Activated T-cell treated with anti-CD3 and anti-CD28 coated beads, Interleukin-2, amount 50 U/mL, for 72 hours (primary cell): Measurements from ENCODE around the gene PPIL1. TPM values are rescaled to one million over a fixed set of nuclear protein-coding genes. Genes with fewer than 3 reads are reported as not detected.

Experiments used
- ATAC-seq, 2 donors: fragments of 150-1000 bp; cut with Tn5 transposase; replicated peaks in 1 of 2; 2 replicates each; pipeline ENCODE4 v1.10.0; 2021; ENCODE audit warnings: moderate library complexity in 2 of 2, mild to moderate bottlenecking in 1 of 2
- DNase-seq, 2 donors: peaks; one replicate each; pipeline ENCODE4 v3.0.0; 2021 to 2022; ENCODE audit warnings: mixed read lengths in 1 of 2
- H3K27ac Mint-ChIP-seq: one replicate; pipeline ENCODE4 v1.8.0; 2022; ENCODE audit warnings: mild to moderate bottlenecking, moderate library complexity, mixed read lengths
- H3K27me3 Mint-ChIP-seq: one replicate; pipeline ENCODE4 v1.8.0; 2022; ENCODE audit warnings: low read depth, mixed read lengths
- H3K36me3 Mint-ChIP-seq, 2 donors: one replicate each; pipeline ENCODE4 v1.8.0; 2022; ENCODE audit warnings: mixed read lengths in 2 of 2, mild to moderate bottlenecking in 1 of 2; ENCODE audit not compliant: insufficient read depth in 2 of 2
- H3K4me1 Mint-ChIP-seq: one replicate; pipeline ENCODE4 v1.8.0; 2022; ENCODE audit warnings: low read depth, mixed read lengths
- H3K4me3 Mint-ChIP-seq, 2 donors: one replicate each; pipeline ENCODE4 v1.8.0; 2022; ENCODE audit warnings: mild to moderate bottlenecking in 2 of 2, mixed read lengths in 2 of 2, moderate library complexity in 2 of 2
- H3K9me3 Mint-ChIP-seq, 2 donors: one replicate each; pipeline ENCODE4 v1.8.0; 2022; ENCODE audit warnings: mixed read lengths in 2 of 2
- total RNA-seq, 2 donors: library from RNA; stranded (reverse); gene quantifications; one replicate each; pipeline ENCODE4 v1.2.3, GENCODE V29; 2022

The PPIL1 gene
- total RNA-seq, 2 donors from 2014 or later: 32.6 to 43.0 TPM

DNA sequence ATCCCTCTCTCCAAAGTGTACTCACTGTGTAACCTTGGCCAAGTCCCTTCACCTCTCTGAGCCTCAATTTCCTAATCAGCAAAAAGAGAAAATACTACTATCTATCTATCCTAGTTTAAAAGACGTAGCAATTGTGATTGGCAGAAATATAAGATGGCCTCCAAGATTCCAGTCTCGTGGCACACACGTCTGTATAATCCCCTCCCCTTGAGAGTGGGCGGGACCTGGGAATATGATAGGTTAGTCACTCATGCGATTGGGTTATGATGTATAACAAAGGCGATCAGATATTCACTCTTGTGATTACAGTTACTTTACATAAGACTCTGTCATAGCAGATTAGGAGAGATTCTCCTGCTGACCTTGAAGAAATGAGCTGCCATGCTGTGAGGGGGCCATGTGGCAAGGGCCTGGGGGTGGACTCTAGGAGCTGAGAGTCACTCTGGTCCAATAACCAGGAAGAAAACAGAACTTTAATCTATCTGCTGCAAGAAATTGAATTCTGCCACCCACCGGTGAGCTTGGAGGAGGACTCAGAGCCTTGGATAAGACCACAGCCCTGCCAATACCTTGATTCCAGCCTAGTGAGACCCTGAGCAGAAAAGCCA is 41.3 kb downstream of the PPIL1 start:
- Mint-ChIP-seq H3K4me3 (no peak overlapping the region), H3K9me3 (no peaks in the 10 kb centered on the region), H3K27me3 (peaks cover 25% of the 10 kb centered on the region), H3K4me1 (peaks cover under 1% of the 10 kb centered on the region), H3K27ac (no peak overlapping the region), H3K36me3 (no peaks in the 10 kb centered on the region)
- ATAC-seq (no peak), DNase-seq (no peak)

DNA sequence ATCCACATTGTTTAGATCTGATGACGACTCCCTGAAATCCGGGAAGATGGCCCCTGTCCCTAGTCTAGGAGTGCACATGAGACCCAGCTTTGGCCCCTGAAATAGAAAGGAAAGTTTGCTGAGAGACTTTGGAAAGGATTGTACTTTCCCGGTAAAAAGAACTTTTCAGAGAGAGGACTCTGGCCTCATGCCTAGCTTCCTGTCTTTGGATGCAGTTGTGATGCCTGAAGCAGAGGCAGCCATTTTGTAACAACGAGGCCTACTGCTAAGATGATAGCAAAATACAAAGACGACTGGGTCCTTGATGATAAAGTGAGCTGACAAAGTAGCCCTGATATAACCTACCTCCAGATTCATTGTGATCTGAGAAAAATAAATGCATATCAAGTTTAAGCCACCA is 42.3 kb downstream of the PPIL1 start:
- Mint-ChIP-seq H3K36me3 (no peaks in the 10 kb centered on the region), H3K4me3 (no peak overlapping the region), H3K9me3 (no peaks in the 10 kb centered on the region), H3K27ac (no peak overlapping the region), H3K27me3 (peaks cover 17% of the 10 kb centered on the region), H3K4me1 (peaks cover 7% of the 10 kb centered on the region)
- DNase-seq: no peak
- ATAC-seq: no peak

- Mint-ChIP-seq H3K36me3 (no peaks in the 10 kb centered on the region), H3K4me3 (no peak overlapping the region), H3K9me3 (no peaks in the 10 kb centered on the region), H3K4me1 (peaks cover 12% of the 10 kb centered on the region), H3K27me3 (peaks cover 11% of the 10 kb centered on the region), H3K27ac (no peak overlapping the region)
- DNase-seq (no peak), ATAC-seq (no peak)
Measured at GRCh38 chr6:36830577-36830976, 44.0 kb downstream of the PPIL1 start.

GRCh38 chr6:36829919-36830544 is 44.6 kb downstream of the PPIL1 start:
- DNase-seq (no peak), ATAC-seq (no peak)
- no peak overlapping the region for H3K27ac Mint-ChIP-seq
- H3K9me3 Mint-ChIP-seq: no peaks in the 10 kb centered on the region
- no peak overlapping the region for H3K4me3 Mint-ChIP-seq
- no peaks in the 10 kb centered on the region for H3K36me3 Mint-ChIP-seq
- peaks cover 12% of the 10 kb centered on the region for H3K4me1 Mint-ChIP-seq
- peaks cover 8% of the 10 kb centered on the region for H3K27me3 Mint-ChIP-seq

DNA sequence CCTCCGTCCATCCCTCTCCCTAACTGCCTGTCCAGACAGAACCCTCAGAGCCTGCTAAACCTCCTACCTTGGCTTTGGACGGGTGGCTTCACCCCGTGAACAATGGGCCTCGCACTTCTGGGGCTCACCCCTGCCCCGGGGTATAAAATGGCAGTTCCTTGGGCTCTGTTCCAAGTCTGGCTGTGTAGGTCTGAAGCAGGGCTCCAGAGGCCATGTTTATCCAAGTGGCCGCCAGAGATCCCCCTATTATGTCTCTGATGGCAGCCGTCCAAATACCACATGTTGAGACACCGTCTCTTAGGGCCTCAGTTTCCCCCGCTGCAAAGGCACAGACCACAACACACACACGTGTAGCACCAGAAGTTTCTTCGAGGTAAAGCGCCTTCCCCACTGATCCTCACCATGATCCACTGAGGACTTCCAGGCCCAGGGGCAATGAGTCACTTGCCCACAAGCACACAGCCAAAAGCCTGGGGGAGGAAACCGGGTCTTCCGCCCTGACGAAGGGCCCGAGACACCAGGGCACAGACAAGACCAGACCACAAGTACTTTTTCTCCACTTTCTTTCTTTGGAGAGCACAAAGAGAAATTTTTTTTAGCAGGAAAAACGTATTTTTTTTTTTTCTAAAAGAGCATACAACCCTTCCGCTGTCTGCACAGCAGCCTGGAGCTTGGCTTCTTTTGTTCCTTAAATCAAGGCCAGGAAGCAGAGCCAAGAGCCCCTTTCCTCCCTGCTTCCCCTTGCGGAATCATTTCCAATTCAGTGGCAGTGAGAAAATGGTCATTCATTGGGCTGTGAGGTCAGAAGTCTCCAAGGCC is 47.1 kb downstream of the PPIL1 start:
- Mint-ChIP-seq H3K9me3 (no peaks in the 10 kb centered on the region), H3K27ac (no peak overlapping the region), H3K4me3 (peak overlapping the region in 1 of 2 donors; percentile 22), H3K36me3 (no peaks in the 10 kb centered on the region), H3K4me1 (peaks cover 12% of the 10 kb centered on the region), H3K27me3 (peaks cover 5% of the 10 kb centered on the region)
- peak in 1 of 2 donors; percentile 35 for DNase-seq
- peak in 1 of 2 donors; percentile 76 for ATAC-seq

- ATAC-seq: no peak
- Mint-ChIP-seq H3K27me3 (peaks cover 5% of the 10 kb centered on the region), H3K9me3 (no peaks in the 10 kb centered on the region), H3K4me3 (no peak overlapping the region), H3K36me3 (no peaks in the 10 kb centered on the region), H3K4me1 (peaks cover 12% of the 10 kb centered on the region), H3K27ac (no peak overlapping the region)
- DNase-seq: no peak
Measured at GRCh38 chr6:36826520-36827227, 47.9 kb downstream of the PPIL1 start.

GRCh38 chr6:36825994-36826393 is 48.6 kb downstream of the PPIL1 start:
- no peak overlapping the region for H3K27ac Mint-ChIP-seq
- no peak for ATAC-seq
- no peaks in the 10 kb centered on the region for H3K9me3 Mint-ChIP-seq
- no peaks in the 10 kb centered on the region for H3K36me3 Mint-ChIP-seq
- no peak overlapping the region for H3K4me3 Mint-ChIP-seq
- DNase-seq: no peak
- H3K27me3 Mint-ChIP-seq: peaks cover 5% of the 10 kb centered on the region
- H3K4me1 Mint-ChIP-seq: peaks cover 12% of the 10 kb centered on the region

DNA sequence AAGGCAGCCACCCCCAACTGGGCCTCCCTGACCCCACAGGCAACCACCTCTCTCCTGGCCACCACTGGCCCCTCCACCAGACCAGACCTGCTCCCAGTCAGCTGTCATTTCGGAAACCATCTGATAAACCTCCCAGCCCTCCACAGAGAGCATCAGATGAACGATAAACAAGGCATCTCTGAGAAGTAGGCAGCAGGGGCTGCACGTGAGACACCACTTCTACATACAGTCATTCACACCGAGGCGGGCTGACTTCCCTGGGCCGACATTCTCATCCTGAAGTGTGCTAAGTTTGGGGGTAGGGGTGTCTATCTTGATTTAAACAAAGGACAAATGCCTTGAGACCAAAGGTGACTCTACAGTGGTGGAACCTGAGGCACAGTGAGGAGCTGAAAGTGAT is 49.2 kb downstream of the PPIL1 start:
- H3K4me3 Mint-ChIP-seq: no peak overlapping the region
- no peak overlapping the region for H3K27ac Mint-ChIP-seq
- peaks cover 5% of the 10 kb centered on the region for H3K27me3 Mint-ChIP-seq
- ATAC-seq: no peak
- DNase-seq: no peak
- peaks cover 12% of the 10 kb centered on the region for H3K4me1 Mint-ChIP-seq
- H3K9me3 Mint-ChIP-seq: no peaks in the 10 kb centered on the region
- no peaks in the 10 kb centered on the region for H3K36me3 Mint-ChIP-seq

- H3K36me3 Mint-ChIP-seq: no peaks in the 10 kb centered on the region
- H3K4me1 Mint-ChIP-seq: peaks cover 12% of the 10 kb centered on the region
- no peak for ATAC-seq
- H3K4me3 Mint-ChIP-seq: no peak overlapping the region
- peaks cover 5% of the 10 kb centered on the region for H3K27me3 Mint-ChIP-seq
- no peak overlapping the region for H3K27ac Mint-ChIP-seq
- no peak for DNase-seq
- H3K9me3 Mint-ChIP-seq: no peaks in the 10 kb centered on the region
Measured at GRCh38 chr6:36824253-36824652, 50.4 kb downstream of the PPIL1 start.

- Mint-ChIP-seq H3K36me3 (no peaks in the 10 kb centered on the region), H3K27me3 (peaks cover 5% of the 10 kb centered on the region), H3K9me3 (no peaks in the 10 kb centered on the region), H3K4me1 (peaks cover 12% of the 10 kb centered on the region), H3K27ac (no peak overlapping the region), H3K4me3 (no peak overlapping the region)
- ATAC-seq: no peak
- no peak for DNase-seq
Measured at GRCh38 chr6:36823421-36824096, 51.0 kb downstream of the PPIL1 start.

- DNase-seq (no peak), ATAC-seq (no peak)
- H3K27ac Mint-ChIP-seq: no peak overlapping the region
- no peaks in the 10 kb centered on the region for H3K9me3 Mint-ChIP-seq
- H3K27me3 Mint-ChIP-seq: peaks cover 5% of the 10 kb centered on the region
- H3K4me3 Mint-ChIP-seq: no peak overlapping the region
- no peaks in the 10 kb centered on the region for H3K36me3 Mint-ChIP-seq
- peaks cover 9% of the 10 kb centered on the region for H3K4me1 Mint-ChIP-seq
Measured at GRCh38 chr6:36822506-36823269, 51.9 kb downstream of the PPIL1 start.
